ENCODE measurements around the gene CALN1.

CALN1 gene

DNA sequence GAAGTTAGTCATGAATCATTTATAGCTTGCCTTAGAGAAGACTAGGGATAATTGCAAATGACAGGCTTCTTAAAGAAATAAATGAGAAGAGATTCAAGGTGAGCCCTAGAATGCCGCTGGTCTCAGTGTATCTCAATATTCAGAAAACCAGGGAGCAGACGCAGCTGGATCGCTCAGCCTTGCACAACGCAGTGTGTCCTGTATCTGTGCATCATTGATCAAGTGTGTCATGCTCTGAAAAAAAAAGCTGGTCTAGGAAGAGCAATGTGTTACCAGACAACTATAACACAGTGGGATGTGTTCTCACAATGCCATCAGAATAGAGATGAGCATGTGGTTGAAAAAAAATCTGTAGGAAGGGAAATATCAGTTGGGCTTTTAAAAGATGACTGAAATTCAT, 230.1 kb downstream of the CALN1 start:
- no peak for DNase-seq (ENCODE audit: low read depth)

DNA sequence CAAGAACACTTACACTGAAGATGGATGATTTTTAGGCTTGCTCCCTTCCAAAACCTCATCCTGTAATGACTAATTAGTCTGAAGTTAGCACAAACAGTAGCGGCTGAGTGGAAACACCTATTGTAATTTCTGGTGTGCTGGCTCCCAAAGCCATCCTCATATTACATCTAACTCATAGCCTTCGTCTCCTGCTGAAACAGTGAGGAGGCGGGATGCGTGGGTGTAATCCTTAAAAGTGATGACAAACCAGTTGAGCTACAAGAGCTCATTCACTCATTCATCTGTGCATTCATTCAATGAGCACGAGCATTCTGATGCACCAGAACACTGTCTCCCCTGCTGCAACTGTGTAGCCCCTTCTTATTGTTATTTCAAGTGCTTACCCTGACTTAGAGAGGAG, 235.3 kb downstream of the CALN1 start:
- no peak for DNase-seq (ENCODE audit: low read depth)

DNA sequence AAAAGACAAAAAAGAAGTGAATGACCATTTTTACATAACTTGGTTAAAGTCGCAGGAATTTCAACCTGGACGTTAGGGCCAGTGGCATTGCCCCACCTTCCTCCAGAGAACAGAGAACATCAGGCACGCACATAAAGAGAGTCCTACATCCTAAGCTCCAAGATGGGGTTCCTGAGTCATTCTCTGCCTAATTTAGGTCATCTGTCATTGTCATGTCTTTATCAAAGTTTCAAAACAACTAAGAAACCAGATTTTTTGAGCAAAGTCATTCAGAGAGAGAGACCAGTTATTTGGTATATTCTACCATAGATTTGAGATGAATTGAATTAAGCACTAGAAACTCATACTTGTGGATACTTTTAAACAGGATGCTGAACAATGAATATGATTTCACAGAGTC, 241.7 kb downstream of the CALN1 start:
- no peak for DNase-seq (ENCODE audit: low read depth)

DNA sequence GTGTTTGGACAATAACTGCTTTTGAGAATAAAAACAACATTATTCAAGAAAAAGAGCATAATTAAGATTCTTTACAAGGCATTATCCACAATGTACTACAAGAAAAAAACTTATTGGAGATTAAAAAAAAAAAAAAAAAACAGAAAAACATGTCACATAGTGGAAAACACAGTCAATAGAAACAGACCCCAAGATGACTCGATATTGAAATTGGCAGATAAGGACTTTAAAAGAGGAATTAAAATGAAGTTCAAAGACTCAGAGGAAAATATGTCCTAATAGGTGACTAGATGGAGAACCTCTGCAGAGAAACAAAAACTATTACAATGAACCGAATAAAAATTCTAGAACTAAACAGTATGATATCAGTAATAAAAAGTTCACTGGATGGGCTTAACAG, 248.9 kb downstream of the CALN1 start:
- no peak for DNase-seq (ENCODE audit: low read depth)

DNA sequence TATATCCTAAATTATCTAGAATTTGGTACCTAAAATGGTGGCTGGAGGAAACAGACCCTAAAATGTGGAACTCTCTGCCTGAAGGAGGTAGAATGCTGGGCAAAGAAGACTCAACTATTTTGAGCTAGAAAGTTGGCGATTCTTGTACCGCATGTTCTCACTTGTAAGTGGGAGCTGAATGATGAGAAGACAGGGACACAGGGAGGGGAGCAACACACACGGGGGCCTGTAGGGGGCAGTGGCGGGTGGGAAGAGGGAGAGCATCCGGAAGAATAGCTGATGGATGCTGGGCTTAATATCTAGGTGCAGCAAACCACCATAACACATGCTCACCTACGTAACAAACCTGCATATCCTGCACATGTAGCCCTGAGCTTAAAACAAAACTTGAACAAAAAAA, 250.6 kb downstream of the CALN1 start:
- no peak for DNase-seq (ENCODE audit: low read depth)

DNA sequence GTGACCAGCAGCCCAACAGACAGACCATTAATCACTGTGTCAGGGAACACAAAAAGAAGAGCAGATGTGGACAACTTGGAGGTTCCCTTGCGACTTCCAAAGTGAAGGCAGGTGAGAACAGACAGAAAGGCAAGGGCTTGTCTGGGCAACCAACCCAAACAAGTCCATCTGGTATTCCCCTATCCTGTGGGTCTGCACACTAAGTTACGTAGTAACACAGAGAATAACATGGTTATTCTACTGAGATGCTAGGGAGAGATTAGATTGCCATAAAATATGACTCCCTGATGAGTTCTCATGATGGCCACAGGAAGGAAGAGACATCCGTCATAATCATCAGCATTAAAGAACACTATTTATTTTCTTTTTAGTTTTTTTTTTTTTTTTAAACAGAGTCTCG, 252.2 kb downstream of the CALN1 start:
- no peak for DNase-seq (ENCODE audit: low read depth)

DNA sequence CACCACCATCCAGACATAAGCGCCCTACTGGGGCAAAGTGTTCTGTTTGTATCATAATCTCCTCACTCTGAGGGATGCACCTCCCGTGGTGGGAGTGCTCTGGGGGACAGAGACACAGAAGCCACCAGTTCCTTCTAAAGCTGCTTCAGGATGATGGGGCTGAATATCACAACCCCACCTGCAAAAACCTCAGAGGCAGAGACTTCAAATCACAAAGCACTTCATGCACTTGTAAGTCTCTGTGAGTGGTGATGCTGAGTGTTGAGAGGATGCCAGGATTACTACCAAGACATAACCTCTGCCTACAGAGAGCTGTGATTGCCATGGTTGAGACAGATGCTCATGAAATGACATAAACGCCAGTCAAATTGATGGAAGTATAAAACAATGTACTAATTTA, 255.5 kb downstream of the CALN1 start:
- no peak for DNase-seq (ENCODE audit: low read depth)

DNA sequence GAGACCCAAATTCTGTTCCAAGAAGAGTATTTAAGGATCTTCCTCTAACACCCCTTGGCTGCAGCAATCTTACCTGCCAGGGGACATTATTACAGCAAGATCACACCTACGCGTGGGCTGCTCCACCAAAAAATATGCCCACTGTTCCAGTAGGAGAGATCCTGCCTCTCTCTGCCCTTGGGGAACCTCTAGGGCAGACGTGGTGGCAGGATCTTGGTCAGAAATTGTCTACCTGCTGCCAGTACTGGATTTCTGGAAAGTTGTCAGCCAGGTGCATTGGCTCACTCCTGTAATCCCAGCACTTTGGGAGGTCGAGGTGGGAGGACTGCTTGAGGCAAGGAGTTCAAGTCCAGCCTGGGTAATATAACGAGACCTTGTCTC, 259.0 kb downstream of the CALN1 start:
- no peak for DNase-seq (ENCODE audit: low read depth)

DNA sequence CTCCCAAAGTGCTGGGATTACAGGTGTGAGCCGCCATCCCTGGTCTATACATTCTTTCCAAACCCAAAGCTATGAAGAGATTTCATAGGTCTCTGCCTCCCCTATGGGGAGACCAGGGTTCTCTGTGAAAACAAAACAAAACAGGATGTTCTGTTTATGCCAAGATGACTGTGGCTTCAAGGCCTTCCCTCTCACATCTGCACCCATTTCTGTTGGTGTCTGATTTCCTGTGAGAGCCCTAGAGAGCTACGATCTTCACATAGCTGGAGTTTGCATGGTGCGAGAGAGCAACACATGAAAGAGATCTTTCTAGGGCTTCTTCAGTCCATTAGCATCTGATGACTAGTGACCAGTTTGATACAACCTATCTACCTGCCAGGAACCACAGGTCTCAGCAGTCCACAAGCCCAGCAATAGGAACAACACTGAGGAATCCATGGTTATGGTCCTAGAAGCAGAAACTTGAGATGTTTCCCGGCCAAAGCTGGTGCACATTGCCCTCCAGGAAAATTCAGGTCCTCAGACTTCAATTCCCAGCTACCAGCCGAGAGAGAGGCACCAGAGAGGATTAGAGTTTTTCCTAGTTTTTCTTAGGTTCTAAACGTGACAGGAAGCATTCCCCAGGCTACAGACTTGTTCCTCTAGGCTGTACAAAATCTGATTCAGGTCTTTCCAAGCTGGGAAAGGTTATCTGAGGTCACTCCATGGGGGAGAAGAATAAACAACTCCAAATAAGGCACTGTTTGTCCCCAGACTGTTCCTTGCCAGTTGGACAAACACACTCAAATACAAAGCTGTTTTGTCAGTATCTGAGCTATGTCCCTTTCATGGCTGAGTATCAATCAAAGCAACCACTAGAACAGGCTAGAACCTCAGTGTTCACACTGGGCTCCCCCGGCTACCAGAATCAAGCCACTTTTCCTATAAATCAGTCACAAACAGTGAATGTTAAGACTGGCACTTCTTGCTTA, 259.7 kb downstream of the CALN1 start:
- DNase-seq (ENCODE audit: low read depth) = no peak

DNA sequence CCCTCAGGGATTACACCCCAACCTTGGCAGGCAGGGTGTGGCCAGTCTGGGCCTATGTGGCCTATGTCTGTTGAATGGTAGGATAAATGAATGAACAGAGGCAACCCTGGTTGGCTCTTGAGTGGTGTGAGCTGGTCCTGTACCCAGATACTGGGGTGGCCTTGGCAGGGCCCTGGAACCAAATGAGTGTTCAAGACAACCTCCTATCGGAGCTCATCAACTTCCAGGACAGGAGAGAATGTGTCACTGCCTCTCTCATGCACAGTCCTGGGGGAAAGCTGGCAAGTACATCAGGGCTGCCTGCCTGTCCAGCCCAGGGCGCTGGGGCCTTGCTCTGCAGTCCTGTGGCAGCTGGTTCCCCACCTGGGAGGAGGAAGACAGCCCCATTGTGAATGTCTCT, 271.6 kb downstream of the CALN1 start:
- DNase-seq (ENCODE audit: low read depth) = no peak

DNA sequence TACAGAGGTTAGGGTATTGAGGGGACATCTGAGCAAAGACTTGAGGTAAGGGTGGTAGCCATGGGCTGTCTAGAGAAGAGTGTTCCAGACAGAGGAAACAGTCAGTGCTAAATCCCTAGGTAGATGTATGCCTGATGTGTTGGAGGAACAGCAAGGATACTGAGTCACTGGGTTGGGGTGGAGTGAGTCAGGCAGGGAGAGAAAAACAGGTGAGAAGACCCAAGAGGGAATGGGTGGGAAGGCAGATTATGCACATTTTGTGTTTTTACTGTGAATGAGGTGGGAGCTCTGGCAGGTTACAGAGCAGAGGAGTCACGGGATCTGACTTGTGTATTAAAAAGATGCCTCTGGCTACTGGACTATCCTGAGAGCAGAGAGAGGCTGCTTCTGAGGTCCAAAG, 285.0 kb downstream of the CALN1 start:
- DNase-seq (ENCODE audit: low read depth) = no peak

DNA sequence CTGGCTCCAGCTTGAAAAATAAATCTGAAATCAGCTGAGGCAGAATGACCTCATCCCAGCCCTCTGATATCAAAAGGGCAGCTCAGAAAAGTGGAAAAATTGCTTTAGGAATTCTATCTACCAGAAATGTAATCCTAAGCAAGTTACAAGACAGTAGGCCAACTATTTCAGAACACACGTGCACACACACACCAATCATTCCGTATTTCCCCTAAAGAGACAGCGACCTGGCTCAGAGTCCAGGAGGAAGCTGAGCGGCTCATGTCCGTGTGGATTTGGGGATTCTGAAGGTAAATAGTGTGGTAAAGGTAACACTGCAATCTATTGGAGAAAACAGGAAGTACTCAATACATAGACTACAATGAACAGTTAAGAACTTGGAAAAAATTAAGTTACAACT, 288.2 kb downstream of the CALN1 start:
- DNase-seq (ENCODE audit: low read depth) = no peak

DNA sequence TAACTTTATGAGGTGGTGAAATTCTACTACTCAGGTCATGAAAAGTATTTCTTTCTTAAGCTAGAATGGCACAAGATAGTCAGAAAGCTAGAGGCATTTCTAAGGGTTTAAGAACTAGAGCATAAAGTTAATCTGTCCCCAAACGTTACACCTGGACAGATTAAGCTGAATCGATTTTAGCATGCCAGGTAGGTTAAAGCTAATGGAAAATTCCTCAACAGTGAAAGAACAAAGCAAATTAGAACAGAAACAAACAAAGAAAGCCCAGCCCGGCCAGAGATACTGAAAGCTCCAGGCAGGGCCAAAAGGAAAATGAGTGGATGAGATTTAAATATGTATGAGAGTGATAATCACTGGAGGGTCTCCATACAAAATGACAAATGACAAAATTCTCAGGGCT, 293.8 kb downstream of the CALN1 start:
- DNase-seq (ENCODE audit: low read depth) = no peak

DNA sequence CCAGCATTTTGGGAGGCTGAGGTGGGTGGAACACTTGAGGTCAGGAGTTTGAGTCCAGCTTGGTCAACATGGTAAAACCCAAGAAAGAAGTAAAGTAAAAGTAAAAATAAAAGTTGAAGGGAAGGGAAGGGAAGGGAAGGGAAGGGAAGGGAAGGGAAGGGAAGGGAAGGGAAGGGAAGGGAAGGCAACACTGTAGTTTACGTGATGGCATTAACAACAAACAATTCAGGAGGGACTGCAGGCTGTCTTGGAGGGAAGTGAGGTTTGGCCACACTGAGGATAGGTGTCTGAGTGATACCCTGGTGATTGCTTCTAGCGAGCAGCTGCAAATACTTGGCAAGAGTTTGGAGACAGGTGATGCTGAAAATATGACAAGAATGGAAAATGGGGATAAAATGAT, 298.0 kb downstream of the CALN1 start:
- DNase-seq (ENCODE audit: low read depth) = no peak

DNA sequence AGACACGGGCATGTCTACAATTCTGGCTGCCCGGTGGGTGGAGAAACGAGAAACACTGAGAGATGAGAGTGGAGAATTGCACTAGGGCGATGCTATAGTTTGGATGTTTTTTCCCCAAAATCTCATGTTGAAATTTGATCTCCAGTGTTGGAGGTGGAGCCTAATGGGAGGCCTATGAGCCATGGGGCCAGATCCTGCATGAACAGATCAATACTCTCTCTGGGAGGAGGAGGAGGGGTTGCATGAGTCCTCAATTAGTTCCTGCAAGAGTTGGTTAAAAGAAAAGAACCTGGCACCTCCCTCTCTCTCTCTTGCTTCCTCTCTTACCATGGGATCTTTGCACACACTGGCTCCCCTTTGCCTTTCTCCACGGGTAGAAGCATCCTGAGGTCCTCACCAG, 299.1 kb downstream of the CALN1 start:
- no peak for DNase-seq (ENCODE audit: low read depth)

DNA sequence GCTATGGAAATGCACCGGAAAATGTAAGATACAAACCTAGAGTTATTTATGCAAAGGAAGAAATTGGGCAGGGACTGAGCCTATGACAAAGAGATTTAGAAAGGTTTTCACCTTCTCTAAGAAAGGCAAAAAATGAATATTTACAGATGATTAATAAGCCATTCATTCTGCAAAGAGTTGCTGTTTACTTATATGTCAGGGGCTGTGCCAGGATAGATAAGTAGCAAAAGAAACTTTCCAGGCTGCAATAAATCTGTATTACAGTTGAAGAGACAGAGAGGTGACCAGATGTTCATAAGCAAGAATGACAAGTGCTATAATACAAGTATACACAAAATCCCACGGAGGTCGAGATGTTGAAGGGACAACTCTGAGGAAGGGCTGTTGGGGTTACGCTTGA, 299.6 kb downstream of the CALN1 start:
- no peak for DNase-seq (ENCODE audit: low read depth)

DNA sequence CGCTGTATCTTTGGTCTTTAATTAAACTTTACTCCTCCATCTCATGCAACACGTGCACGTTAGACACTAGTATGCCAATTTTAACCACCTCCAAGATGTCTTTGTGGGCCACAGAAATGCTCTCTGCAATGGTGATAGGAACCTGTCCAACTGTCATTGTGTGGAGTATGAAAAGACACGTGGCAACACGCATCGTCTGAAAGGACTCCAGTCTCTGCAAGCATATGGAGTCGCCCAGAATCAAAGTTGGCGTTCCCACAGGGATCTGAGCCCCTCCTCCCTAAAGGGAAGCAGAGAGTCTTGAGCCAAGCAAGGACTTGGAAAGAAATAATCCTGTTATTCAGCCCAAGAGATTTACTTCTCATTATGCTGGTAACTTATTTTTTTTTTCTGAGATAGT, 301.1 kb downstream of the CALN1 start:
- no peak for DNase-seq (ENCODE audit: low read depth)

DNA sequence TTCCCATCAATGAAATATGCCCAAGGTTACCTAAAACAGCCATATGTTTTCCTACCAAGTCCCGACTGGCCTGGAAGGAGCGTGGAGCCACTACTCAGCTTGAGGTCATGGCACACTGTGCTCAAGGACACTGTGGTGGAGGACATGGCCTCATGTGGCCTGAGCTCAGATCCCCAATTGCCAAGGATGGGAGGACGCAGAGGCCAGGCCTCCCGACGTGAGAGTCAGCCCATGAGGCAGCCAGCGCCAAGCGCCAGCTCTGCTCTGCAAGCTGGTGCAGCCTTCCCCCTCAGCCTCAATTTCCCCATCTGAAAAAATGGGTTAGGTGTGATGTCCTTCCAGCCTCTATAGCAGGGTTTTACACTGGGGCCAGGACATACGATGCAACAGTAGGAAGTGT, 302.6 kb downstream of the CALN1 start:
- DNase-seq (ENCODE audit: low read depth) = no peak

DNA sequence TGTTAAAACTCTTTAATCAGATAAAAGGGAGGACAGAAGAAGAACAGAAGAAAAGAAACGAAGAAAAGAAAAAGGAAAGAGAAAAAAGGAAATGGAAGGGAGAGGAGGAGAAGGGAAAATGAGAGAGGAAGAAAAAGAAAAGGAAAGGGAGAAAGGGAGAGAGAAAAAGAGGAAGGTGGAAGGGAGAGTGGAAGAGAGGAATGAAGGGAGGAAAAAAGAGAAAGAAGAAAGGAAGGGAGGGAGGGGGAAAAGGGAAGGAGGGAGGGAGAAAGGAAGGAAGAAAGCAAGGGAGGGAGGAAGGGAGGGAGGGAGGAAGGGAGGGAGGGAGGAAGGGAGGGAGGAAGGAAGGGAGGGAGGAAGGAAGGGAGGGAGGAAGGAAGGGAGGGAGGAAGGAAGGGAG, 305.7 kb downstream of the CALN1 start:
- DNase-seq (ENCODE audit: low read depth) = no peak

DNA sequence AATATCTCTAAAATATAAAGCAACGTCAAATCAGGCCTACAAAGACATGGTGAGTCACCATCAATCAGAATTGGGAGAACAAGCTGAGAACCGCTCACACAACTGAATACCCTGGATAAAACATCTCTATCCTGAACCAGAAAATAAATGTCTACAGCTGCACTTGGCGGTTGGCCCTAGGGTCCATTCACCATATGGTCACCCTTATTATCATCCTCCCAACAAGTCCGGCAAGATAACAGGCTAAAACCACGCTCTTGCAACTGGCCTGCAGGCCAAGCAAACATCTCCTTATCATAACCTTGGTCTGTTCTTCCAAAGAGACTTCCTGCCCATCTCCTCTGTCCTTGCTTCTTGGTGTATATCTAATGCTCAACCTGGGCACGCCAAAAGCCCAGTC, 310.7 kb downstream of the CALN1 start:
- DNase-seq (ENCODE audit: low read depth) = no peak

DNA sequence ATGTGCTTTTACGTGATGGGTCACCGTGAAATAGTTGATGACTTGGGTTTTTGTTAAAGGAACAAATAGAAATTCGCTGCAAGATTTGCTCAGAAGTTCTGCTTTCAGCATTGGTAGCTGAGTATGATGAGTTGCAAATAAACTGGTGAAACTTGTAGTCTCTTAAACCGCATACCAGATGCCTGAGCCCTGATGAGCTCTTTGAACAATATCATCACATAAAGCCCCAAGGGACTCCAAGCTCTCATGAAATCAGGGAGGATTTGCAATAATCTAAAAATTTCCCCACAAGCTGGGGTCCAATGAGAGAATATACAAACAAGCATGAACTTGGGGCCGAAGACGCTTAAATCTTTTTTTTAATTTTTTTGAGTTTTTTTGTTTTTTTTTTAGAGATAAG, 312.4 kb downstream of the CALN1 start:
- no peak for DNase-seq (ENCODE audit: low read depth)

DNA sequence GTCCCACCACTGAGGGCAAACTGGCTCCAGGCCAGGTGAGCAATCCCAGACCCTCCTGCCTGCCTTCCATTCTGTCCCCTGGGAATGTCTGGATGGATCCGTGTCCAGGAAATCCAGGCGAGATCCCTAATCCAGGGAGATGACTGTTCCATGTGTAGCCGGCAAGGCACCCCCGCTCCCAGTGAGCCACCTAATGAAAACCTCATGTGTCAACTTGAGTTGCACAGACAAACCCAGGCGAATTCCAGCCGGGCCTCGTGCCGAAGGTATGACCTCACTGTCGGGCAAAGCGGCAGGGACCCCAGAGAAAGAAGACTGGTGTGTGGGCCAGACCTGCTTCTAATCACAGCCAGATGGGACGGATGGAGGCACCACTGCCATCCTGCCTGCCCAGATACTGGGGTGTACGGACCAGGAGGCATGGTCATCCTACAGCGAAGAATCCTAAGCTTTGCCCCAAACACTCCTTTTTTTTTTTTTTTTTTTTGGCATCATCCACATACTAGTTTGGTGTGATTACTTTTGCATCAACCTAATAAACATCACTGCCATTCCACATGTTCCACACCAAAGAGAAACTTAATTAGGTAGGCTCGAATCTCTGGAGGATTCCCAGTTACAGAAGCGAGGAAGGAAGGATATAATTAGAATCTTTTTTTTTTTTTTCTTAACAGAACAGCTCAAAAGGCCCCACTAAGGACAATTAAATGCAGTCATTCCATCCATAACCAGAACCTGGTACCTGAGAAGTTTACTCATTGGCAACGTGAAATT, 313.1 kb downstream of the CALN1 start:
- no peak for DNase-seq (ENCODE audit: low read depth)

DNA sequence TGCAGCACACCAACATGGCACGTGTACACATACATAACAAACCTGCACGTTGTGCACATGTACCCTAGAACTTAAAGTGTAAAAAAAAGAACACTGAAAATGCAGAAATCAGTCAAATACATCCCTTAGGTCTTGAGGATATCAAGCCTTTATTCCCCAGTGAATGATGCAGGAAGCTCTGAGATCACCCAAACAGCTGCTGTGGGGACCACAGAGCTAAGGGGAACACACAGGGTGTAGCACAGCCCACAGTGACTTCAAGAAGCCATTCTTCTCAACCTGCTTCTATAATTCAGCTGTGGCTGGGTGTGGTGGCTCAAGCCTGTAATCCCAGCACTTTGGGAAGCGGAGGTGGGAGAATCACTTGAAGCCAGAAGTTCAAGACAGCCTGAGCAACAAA, 314.9 kb downstream of the CALN1 start:
- no peak for DNase-seq (ENCODE audit: low read depth)

DNA sequence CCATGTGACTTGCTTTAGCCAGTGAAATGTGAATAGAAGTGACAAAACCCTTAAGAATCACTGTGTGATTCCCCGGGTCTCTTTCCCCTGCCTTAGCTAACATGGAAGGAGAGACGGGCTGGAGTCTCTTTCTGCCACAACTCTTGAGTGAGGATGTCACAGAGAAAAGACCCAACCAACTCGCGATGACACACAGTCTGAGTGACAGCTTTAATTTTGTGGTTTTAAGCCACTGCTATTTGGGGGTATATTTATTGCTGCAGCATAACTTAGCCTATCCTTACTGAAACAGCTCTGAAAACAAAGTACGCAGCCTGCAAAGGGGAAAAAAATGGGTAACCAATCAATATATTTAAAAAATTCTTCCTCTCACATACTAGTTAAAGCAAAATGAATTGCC, 319.4 kb downstream of the CALN1 start:
- DNase-seq (ENCODE audit: low read depth) = no peak
